Activated CD4-positive, alpha-beta T cell treated with anti-CD3 and anti-CD28 coated beads for 36 hours (primary cell): ENCODE measurements around the gene TMEM114. TPM values are rescaled to one million over a fixed set of nuclear protein-coding genes. Genes with fewer than 3 reads are reported as not detected.

ENCODE experiments used
- ATAC-seq: fragments of 200-7000 bp; cut with Tn5 transposase; one replicate; pipeline ENCODE4 v1.10.0; 2021; ENCODE audit warnings: mild to moderate bottlenecking, moderate library complexity
- CTCF ChIA-PET: fragments of 350-600 bp; sonication (Branson Sonifier 250); formaldehyde crosslinking; loops from one replicate; lab custom pipeline; 2021; ENCODE audit warnings: antibody characterized with exemption; lab: Charles Lee
- POLR2A ChIA-PET: fragments of 350-600 bp; sonication (Branson Sonifier 250); formaldehyde crosslinking; loops from one replicate; lab custom pipeline; 2021; ENCODE audit warnings: antibody characterized with exemption, inconsistent platforms; lab: Charles Lee
- DNase-seq: peaks from one replicate; pipeline ENCODE4 v3.0.0-alpha.2; 2020
- H3K27ac Mint-ChIP-seq: one replicate; pipeline ENCODE4 v1.8.0; 2021; ENCODE audit warnings: mixed read lengths
- H3K27me3 Mint-ChIP-seq: one replicate; pipeline ENCODE4 v1.8.0; 2021; ENCODE audit warnings: mixed read lengths
- H3K36me3 Mint-ChIP-seq: one replicate; pipeline ENCODE4 v1.8.0; 2021; ENCODE audit warnings: low read depth, mixed read lengths
- H3K4me1 Mint-ChIP-seq: one replicate; pipeline ENCODE4 v1.8.0; 2021; ENCODE audit warnings: mixed read lengths
- H3K4me3 Mint-ChIP-seq: one replicate; pipeline ENCODE4 v1.8.0; 2021; ENCODE audit warnings: mild to moderate bottlenecking, moderate library complexity, mixed read lengths
- H3K9me3 Mint-ChIP-seq: one replicate; pipeline ENCODE4 v1.8.0; 2021; ENCODE audit warnings: low read depth, mixed read lengths
- intact Hi-C, 2 experiments: fragments of 100-400 bp; cut with DNase I in 1 of 2; cut with micrococcal nuclease in 1 of 2; formaldehyde crosslinking; loops; one replicate each; pipeline versions ENCODE4 v1.14.2 to v1.15.1; 2022 to 2024; cut with DNase I, micrococcal nuclease
- total RNA-seq, 2 experiments: library from RNA; stranded (reverse); gene quantifications; one replicate each; pipeline ENCODE4 v1.2.3, GENCODE V29; 2021

Gene TMEM114
- total RNA-seq, result not detected

- peaks cover 30% of the 10 kb centered on the region for H3K27me3 Mint-ChIP-seq
- H3K9me3 Mint-ChIP-seq, result no peaks in the 10 kb centered on the region
- ATAC-seq (no peak), DNase-seq (no peak)
- ChIA-PET POLR2A (no interaction called here), CTCF (interaction anchor here (0.7 kb wide), 1 partner anchor 1900 kb away, joined by 4 read pairs; no protein-coding TSS in a partner anchor)
- peaks cover 3% of the 10 kb centered on the region for H3K4me1 Mint-ChIP-seq
- intact Hi-C loops, result no loop called here
- H3K27ac Mint-ChIP-seq, result no peak within 1 kb of the TSS
- no peaks in the 10 kb centered on the region for H3K36me3 Mint-ChIP-seq
- H3K4me3 Mint-ChIP-seq, result no peak within 1 kb of the TSS
Observed at GRCh38 chr16:8589900-8590688, at the start of gene TMEM114. Gene TMEM114, minus strand, starts transcription at chr16:8590511. Its CDS starts 673 bp downstream, at chr16:8589838.

DNA sequence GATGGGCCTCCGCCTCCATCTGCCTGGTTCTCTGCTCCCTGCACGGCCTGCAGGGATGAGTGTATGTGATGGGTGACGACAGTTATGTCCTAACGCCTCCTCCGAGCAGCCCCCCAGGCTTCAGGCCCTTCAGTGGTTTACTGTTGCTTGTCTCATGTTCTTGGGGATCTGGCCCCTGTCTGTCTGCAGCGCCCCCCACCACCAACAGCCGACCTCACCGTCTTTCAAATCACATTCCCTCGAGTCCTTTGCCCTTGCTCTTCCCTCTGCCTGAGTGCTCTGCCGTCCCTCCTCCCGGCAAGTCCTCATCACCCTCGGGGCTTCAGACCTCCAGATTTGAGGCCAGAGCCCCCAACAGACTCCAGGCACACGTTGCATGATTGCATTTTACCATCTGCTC lies 49.4 kb upstream of the TMEM114 start:
- ATAC-seq (no peak), DNase-seq (no peak)
- H3K27me3 Mint-ChIP-seq, result no peaks in the 10 kb centered on the region
- intact Hi-C loops, result no loop called here
- H3K4me1 Mint-ChIP-seq, result peaks cover 4% of the 10 kb centered on the region
- no peak overlapping the region for H3K4me3 Mint-ChIP-seq
- H3K36me3 Mint-ChIP-seq, result peaks cover 44% of the 10 kb centered on the region
- no peaks in the 10 kb centered on the region for H3K9me3 Mint-ChIP-seq
- H3K27ac Mint-ChIP-seq, result no peak overlapping the region
- POLR2A ChIA-PET, result no interaction called here
- CTCF ChIA-PET, result no interaction called here

DNA sequence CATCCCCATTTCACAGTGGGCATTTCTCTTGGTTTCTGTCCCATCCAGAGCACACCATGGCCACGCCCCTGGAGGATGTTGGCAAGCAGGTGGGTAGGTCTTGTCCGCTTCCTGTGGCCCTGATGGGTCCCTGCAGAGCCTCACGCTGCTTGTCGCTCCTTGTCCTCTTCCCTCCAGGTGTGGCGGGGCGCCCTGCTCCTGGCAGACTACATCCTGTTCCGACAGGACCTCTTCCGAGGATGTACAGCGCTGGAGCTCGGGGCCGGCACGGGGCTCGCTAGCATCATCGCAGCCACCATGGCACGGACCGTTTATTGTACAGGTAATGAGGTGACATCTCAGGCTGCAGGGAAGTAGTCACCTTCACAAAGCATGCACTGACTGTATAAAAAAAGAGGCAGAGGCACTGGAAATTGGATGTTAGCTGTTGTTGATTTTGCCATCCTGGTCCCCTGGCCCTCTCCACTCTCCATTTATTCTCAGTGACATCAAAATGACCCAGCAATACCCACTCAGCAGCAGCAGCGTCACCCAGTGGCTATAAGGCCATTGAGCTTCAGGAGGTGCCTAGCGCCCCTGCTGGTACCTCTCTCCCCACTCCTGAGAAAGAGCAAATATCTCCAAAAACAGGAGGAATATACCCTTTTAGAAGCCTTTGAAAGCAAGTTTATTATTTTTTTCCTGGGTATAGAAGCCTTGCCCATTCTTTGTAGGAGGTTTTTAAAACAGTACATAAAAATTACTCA lies 44.9 kb upstream of the TMEM114 start:
- CTCF ChIA-PET, result interaction anchor here (0.6 to 1.0 kb wide), 2 partner anchors 9 to 504 kb away, joined by 3 to 4 read pairs; no protein-coding TSS in a partner anchor
- intact Hi-C loops, result no loop called here
- Mint-ChIP-seq H3K4me3 (no peak overlapping the region), H3K9me3 (no peaks in the 10 kb centered on the region), H3K4me1 (no peaks in the 10 kb centered on the region), H3K27ac (no peak overlapping the region), H3K27me3 (no peaks in the 10 kb centered on the region), H3K36me3 (peaks cover 28% of the 10 kb centered on the region)
- POLR2A ChIA-PET, result no interaction called here
- ATAC-seq (no peak), DNase-seq (no peak)

DNA sequence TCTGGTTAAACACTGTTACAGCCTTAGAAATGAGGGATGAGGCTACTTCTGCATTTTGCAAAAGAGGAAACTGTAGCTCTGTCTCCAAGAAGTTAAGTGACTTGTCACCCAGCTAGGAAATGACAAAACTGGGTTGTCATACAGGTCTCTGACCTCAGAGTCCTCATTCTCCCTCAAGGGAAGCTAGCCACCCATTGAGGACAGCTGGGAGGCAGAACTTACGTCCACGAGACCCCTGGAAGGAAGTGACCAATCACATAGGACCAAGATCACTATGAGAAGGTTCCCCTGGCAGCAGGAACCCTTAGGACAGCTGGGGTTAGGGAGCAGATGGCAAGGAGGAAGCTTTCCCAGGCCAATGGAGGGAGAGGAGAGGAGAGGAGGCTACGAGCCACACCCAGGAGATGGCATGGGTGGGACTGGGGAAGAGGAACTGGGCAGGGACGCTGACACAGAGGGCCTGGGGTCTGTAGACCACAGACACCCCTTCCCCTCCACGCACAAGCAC lies 42.4 kb upstream of the TMEM114 start:
- DNase-seq (no peak), ATAC-seq (no peak)
- intact Hi-C loops, result no loop called here
- no peaks in the 10 kb centered on the region for H3K4me1 Mint-ChIP-seq
- H3K27ac Mint-ChIP-seq, result no peak overlapping the region
- POLR2A ChIA-PET, result no interaction called here
- no peak overlapping the region for H3K4me3 Mint-ChIP-seq
- peaks cover 43% of the 10 kb centered on the region for H3K36me3 Mint-ChIP-seq
- no peaks in the 10 kb centered on the region for H3K9me3 Mint-ChIP-seq
- H3K27me3 Mint-ChIP-seq, result no peaks in the 10 kb centered on the region
- CTCF ChIA-PET, result interaction anchor here (0.6 kb wide), 1 partner anchor 86 kb away, joined by 3 read pairs; no protein-coding TSS in a partner anchor

DNA sequence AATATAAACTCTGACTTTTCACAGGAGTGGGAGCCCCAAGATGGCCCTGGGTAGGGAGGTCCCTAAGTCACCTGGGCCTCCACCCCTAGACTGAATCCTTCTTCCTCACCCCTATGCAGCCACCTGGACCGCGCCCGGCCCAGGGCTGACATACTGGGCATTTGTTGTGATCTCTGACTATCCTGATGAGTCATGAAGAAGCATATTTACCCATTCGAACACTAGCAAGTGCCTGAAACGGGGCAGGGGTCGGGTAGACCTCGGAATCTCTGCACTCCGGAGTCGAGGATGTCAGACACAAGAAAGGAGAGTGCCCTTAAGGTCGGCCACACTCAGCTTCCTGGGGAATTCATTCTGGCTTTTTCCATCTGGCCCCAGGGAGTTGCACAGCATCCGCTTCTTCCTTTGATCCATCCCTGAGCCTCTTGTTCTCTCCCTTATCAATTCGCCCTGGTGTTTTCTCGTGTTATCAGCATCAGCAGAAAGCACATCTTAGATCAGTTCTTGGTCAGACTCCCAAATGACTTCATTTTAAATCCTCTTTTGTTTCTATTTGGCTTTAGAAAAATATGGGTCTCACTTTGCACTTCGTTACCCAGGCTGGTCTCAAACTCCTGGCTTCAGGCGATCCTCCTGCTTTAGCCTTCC lies 41.6 kb upstream of the TMEM114 start:
- DNase-seq (no peak), ATAC-seq (no peak)
- CTCF ChIA-PET, result interaction anchor here (0.6 kb wide), 1 partner anchor 86 kb away, joined by 3 read pairs; no protein-coding TSS in a partner anchor
- H3K4me1 Mint-ChIP-seq, result peaks cover 1% of the 10 kb centered on the region
- no peak overlapping the region for H3K27ac Mint-ChIP-seq
- H3K9me3 Mint-ChIP-seq, result no peaks in the 10 kb centered on the region
- intact Hi-C loops, result no loop called here
- H3K27me3 Mint-ChIP-seq, result no peaks in the 10 kb centered on the region
- peaks cover 44% of the 10 kb centered on the region for H3K36me3 Mint-ChIP-seq
- POLR2A ChIA-PET, result no interaction called here
- H3K4me3 Mint-ChIP-seq, result no peak overlapping the region

DNA sequence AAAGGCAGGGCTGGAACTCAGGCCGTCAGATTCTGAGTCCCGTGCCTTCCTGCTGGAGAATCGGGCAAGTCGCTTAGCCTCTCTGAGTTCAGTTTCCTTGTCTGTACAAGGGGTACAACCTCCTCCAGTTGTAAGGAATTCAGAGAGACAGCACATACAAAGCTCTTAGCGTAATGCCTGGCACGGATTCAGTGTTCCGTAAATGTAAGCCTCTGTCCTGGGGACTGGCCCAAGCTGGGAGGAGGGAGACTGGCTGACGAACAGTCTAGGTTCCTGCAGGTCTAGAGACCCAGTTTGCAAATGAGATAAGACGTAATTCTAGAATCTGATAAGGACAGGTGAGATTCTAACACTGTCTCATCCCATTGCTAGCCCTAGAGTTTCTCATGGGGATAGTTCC lies 41.1 kb upstream of the TMEM114 start:
- ATAC-seq (no peak), DNase-seq (no peak)
- Mint-ChIP-seq H3K4me3 (no peak overlapping the region), H3K27me3 (no peaks in the 10 kb centered on the region), H3K27ac (no peak overlapping the region), H3K36me3 (peaks cover 44% of the 10 kb centered on the region), H3K4me1 (peaks cover 2% of the 10 kb centered on the region), H3K9me3 (no peaks in the 10 kb centered on the region)
- ChIA-PET POLR2A (no interaction called here), CTCF (no interaction called here)
- intact Hi-C loops, result no loop called here

DNA sequence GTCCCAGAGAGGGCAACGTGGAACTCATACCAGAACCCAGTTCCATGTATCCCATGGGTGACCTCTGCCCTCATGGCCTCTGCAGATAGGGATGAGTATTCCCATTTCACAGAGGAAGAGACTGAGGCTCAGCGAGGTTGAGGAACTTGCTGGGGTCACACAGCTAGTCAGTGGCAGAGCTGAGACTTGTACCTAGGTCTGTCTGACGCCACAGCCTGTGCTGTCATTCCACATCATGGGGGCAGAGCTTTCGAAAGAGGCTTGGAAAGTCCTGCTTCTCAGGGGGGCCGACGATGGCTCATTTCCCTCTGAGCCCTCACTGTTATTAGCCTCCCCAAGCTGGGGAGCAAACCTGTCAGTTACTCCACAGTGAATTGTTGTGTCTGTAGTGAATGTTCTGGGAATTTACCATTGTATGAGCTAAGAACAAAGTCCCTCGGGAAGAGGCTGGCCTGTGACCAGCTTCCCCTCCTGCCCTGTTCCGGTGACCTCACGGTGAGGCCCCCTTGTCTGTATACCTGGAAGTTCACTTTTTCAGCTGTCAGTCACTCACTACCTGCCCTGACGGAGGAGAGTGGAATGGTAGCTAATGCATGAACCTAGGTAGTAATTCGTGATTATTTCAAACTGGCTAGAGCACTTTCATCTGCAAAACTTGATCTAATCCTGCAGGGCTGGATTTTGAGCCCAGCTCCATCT lies 40.1 kb upstream of the TMEM114 start:
- H3K9me3 Mint-ChIP-seq, result no peaks in the 10 kb centered on the region
- H3K4me3 Mint-ChIP-seq, result no peak overlapping the region
- DNase-seq (no peak), ATAC-seq (no peak)
- H3K27ac Mint-ChIP-seq, result no peak overlapping the region
- ChIA-PET POLR2A (no interaction called here), CTCF (no interaction called here)
- intact Hi-C loops, result no loop called here
- peaks cover 2% of the 10 kb centered on the region for H3K4me1 Mint-ChIP-seq
- H3K36me3 Mint-ChIP-seq, result peaks cover 52% of the 10 kb centered on the region
- no peaks in the 10 kb centered on the region for H3K27me3 Mint-ChIP-seq

DNA sequence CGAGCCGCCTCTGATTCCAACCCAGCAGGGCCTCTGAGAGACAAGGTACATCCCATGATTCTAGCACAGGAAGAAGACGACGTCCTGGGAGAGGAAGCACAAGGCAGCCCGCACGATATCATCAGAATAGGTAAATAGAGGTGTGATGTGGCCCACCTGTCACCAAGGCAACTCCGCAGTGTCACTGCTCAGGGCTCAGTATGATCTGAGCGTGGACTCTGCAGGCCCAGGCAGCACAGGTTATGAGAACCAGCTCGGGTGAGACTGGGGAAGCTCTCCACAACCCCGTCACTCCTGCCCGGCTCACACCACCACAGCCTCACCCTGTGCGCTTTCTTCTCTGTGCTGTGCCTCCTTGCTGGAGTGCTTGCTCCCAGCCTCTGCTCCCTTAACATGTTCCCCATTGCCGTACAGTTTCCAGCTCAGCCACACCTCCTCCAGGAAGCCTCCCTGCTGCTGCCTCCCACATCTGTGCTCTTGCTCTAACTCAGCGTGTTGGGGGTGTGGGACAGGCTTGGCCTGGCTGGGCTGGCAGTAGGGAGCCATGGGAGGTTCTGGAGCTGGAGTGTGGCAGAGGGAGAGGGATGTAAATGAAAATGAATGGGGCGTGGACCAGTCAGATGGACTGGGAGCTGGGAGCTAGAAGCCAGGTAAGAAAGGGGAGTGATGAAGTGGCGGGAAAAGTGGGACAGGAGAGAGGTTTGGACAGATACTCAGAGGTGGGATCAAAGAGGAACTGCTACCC lies 38.8 kb upstream of the TMEM114 start:
- H3K9me3 Mint-ChIP-seq, result no peaks in the 10 kb centered on the region
- H3K4me3 Mint-ChIP-seq, result no peak overlapping the region
- intact Hi-C loops, result no loop called here
- peaks cover 55% of the 10 kb centered on the region for H3K36me3 Mint-ChIP-seq
- ATAC-seq (no peak), DNase-seq (no peak)
- no peak overlapping the region for H3K27ac Mint-ChIP-seq
- H3K27me3 Mint-ChIP-seq, result no peaks in the 10 kb centered on the region
- peaks cover 10% of the 10 kb centered on the region for H3K4me1 Mint-ChIP-seq
- ChIA-PET POLR2A (interaction anchor here (0.6 kb wide), 1 partner anchor 240 kb away, joined by 3 read pairs; the partner anchor contains the start of gene CARHSP1), CTCF (interaction anchor here (0.6 kb wide), 1 partner anchor 46 kb away, joined by 3 read pairs; no protein-coding TSS in a partner anchor)

- no peaks in the 10 kb centered on the region for H3K9me3 Mint-ChIP-seq
- DNase-seq (no peak), ATAC-seq (no peak)
- no peaks in the 10 kb centered on the region for H3K27me3 Mint-ChIP-seq
- no peak overlapping the region for H3K4me3 Mint-ChIP-seq
- intact Hi-C loops, result no loop called here
- ChIA-PET CTCF (interaction anchor here (0.6 to 1.0 kb wide), 2 partner anchors 19 to 60 kb away, joined by 3 read pairs; no protein-coding TSS in a partner anchor), POLR2A (no interaction called here)
- H3K36me3 Mint-ChIP-seq, result peaks cover 53% of the 10 kb centered on the region
- peaks cover 18% of the 10 kb centered on the region for H3K4me1 Mint-ChIP-seq
- H3K27ac Mint-ChIP-seq, result no peak overlapping the region
Observed at GRCh38 chr16:8627456-8627855, 37.1 kb upstream of the TMEM114 start.

DNA sequence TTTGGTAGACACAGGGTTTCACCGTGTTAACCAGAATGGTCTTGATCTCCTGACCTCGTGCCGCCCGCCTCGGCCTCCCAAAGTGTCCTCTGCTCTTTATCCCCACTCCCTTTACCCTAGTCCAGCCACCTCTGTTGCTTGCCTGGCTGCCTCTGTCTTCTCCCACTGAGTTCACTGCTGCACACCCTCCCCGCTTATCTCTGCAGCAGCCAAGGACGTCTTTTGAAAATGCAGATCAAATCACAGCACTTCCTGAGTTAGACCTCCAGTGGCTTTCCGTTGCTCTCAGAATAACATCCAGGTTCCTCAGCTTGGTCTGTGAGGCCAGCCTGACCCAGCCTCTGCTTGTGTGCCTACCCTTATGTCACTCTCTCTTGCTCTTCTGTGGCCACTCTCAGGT lies 36.6 kb upstream of the TMEM114 start:
- Mint-ChIP-seq H3K9me3 (no peaks in the 10 kb centered on the region), H3K27me3 (no peaks in the 10 kb centered on the region), H3K27ac (no peak overlapping the region), H3K36me3 (peaks cover 53% of the 10 kb centered on the region), H3K4me1 (peaks cover 22% of the 10 kb centered on the region), H3K4me3 (no peak overlapping the region)
- no peak for DNase-seq
- CTCF ChIA-PET, result interaction anchor here (0.6 to 1.0 kb wide), 2 partner anchors 19 to 60 kb away, joined by 3 read pairs; no protein-coding TSS in a partner anchor
- intact Hi-C loops, result no loop called here
- no peak for ATAC-seq
- POLR2A ChIA-PET, result no interaction called here
